Heart left ventricle (tissue), 13 donors: ENCODE data around the gene TMEM222.

Experiments
- CTCF ChIP-seq, 12 donors: fragments of 200-600 bp; sonication (generic) in 4 of 12; IDR thresholded peaks; one replicate each; pipeline versions ENCODE4 v1.5.0 to v1.8.0; 2018 to 2022; ENCODE audit warnings: antibody characterized with exemption in 12 of 12, mild to moderate bottlenecking in 5 of 12
- POLR2A ChIP-seq, 2 donors: fragments of 450-650 bp; IDR thresholded peaks; one replicate each; pipeline ENCODE4 v1.6.1; 2017; ENCODE audit warnings: antibody characterized with exemption in 2 of 2, mild to moderate bottlenecking in 2 of 2, moderate library complexity in 2 of 2
- donor health status: ischemic (EF 13 %, LVEDD 7.1; RV severe dilation, severe dysfunction).
- donor health status: DM: no; HTN: yes; CAD: no.
- donor health status: DM: no; HTN: no; CAD: no.
- donor health status: ischemic (EF 25% LVEDD 6.9; RV normal size, moderate dysfunction).
- donor health status: ischemic (EF 25% LVEDD 5.7; RV mildly dilated, moderate dysfunction).
- donor health status: ischemic (EF 35%, LVEDD 5.7; RV mildly dilated, moderate dysfunction).
- donor health status: nonischemic (EF 11% LVEDD 7.7; RV severe dilation, severe dysfunction).
- donor health status: DM: yes; HTN: yes; CAD: no.
- donor health status: PGD.
- donor health status: ischemic (EF 29% LVEDD 5.4; RV normal size, mild dysfunction).
- donor health status: nonischemic (EF 23%, LVEDD 6.1; RV moderate dilation, normal function).

GRCh38 chr1:27381969-27382762, 60.2 kb downstream of the TMEM222 start:
- TF ChIP-seq CTCF (IDR thresholded peaks at IDR 0.05) (no peak), POLR2A (IDR thresholded peaks at IDR 0.05) (no peak)
